Measurements from ENCODE around the gene SYTL5. TPM values are rescaled to one million over a fixed set of nuclear protein-coding genes. Genes with fewer than 3 reads are reported as not detected.
A peak's percentile ranks its signal among the peaks of the same experiment; 100 is the strongest.

SYTL5 gene
- total RNA-seq, 1 experiment from 2014 or later, result 4.3 TPM

GRCh38 chrX:38138157-38138891, 132.0 kb downstream of the SYTL5 start:
- no peak for DNase-seq (ENCODE audit: low read depth)

- DNase-seq (ENCODE audit: low read depth), result no peak
Measured at GRCh38 chrX:38138900-38139299, 132.5 kb downstream of the SYTL5 start.

GRCh38 chrX:38142610-38143009, 136.3 kb downstream of the SYTL5 start:
- DNase-seq (ENCODE audit: low read depth), result peak; percentile 20

- DNase-seq (ENCODE audit: low read depth), result no peak
Measured at GRCh38 chrX:38149016-38149415, 142.7 kb downstream of the SYTL5 start.

GRCh38 chrX:38150993-38151392, 144.6 kb downstream of the SYTL5 start:
- DNase-seq (ENCODE audit: low read depth), result no peak

GRCh38 chrX:38151441-38151840, 145.1 kb downstream of the SYTL5 start:
- peak; percentile 86 for DNase-seq (ENCODE audit: low read depth)

- DNase-seq (ENCODE audit: low read depth), result no peak
Measured at GRCh38 chrX:38154340-38154739, 148.0 kb downstream of the SYTL5 start.

- DNase-seq (ENCODE audit: low read depth), result no peak
Measured at GRCh38 chrX:38154818-38155217, 148.5 kb downstream of the SYTL5 start.

- DNase-seq (ENCODE audit: low read depth), result no peak
Measured at GRCh38 chrX:38156838-38157237, 150.5 kb downstream of the SYTL5 start.

- DNase-seq (ENCODE audit: low read depth), result no peak
Measured at GRCh38 chrX:38163193-38163592, 156.8 kb downstream of the SYTL5 start.

GRCh38 chrX:38165023-38165422, 158.7 kb downstream of the SYTL5 start:
- DNase-seq (ENCODE audit: low read depth), result no peak

GRCh38 chrX:38166478-38167083, 160.2 kb downstream of the SYTL5 start:
- peak; percentile 32 for DNase-seq (ENCODE audit: low read depth)

GRCh38 chrX:38170556-38170955, 164.2 kb downstream of the SYTL5 start:
- DNase-seq (ENCODE audit: low read depth), result no peak

- DNase-seq (ENCODE audit: low read depth), result peak; percentile 50
Measured at GRCh38 chrX:38172596-38172995, 166.2 kb downstream of the SYTL5 start.

- no peak for DNase-seq (ENCODE audit: low read depth)
Measured at GRCh38 chrX:38175139-38175538, 168.8 kb downstream of the SYTL5 start.

- no peak for DNase-seq (ENCODE audit: low read depth)
Measured at GRCh38 chrX:38178396-38178795, 172.0 kb downstream of the SYTL5 start.

Other genes with a start within 250 kb of the SYTL5 start
- gene CYBB, start 226.5 kb upstream of the SYTL5 start, total RNA-seq (2014; rRNA removed; shearing (Covaris generic)), result not detected in 2 replicates
- 130 and 157 TPM in 2 replicates for gene DYNLT3, start 159.0 kb upstream of the SYTL5 start, total RNA-seq (2014; rRNA removed; shearing (Covaris generic))
- 357 and 381 TPM in 2 replicates for gene SRPX, start 214.3 kb downstream of the SYTL5 start, total RNA-seq (2014; rRNA removed; shearing (Covaris generic))

Data from RPMI7951 (cell line).